ENCODE measurements around the gene KRT8. TPM values are rescaled to one million over a fixed set of nuclear protein-coding genes. Genes with fewer than 3 reads are reported as not detected.

KRT8 gene
- total RNA-seq, 2 experiments from 2014 or later: 0.33 to 0.65 TPM

DNA sequence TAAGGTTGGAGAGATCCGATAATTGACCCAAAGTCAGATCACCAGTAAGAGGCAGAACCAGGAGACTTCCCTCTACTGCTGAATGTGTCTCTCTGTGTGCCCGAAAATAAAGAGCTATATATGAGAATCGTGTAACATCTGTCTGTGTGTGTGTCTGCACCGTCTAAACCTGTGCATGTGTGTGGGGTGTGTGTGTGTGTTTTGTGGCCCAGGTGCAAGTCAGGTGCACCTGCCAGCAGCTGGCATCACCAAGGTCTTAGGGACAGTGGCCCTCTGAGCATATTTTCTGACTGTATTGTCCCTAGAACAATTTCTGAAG lies 31.4 kb downstream of the KRT8 start:
- DNase-seq: no peak
- H3K4me1 Mint-ChIP-seq: peaks cover 31% of the 10 kb centered on the region
- ChIA-PET CTCF (interaction anchor here (0.8 to 5.4 kb wide), 11 partner anchors 8 to 718 kb away, joined by 3 to 100 read pairs (median 5); no protein-coding TSS in a partner anchor), POLR2A (interaction anchor here (1.0 to 1.6 kb wide), 4 partner anchors 132 to 848 kb away, joined by 3 to 10 read pairs (median 4); partner anchors contain the start of gene EIF4B)
- peak overlapping the region; percentile 58 for H3K27ac Mint-ChIP-seq
- H3K36me3 Mint-ChIP-seq (ENCODE audit: low read depth): no peaks in the 10 kb centered on the region
- no peaks in the 10 kb centered on the region for H3K9me3 Mint-ChIP-seq
- no peaks in the 10 kb centered on the region for H3K27me3 Mint-ChIP-seq
- H3K4me3 Mint-ChIP-seq: peak overlapping the region; percentile 69

DNA sequence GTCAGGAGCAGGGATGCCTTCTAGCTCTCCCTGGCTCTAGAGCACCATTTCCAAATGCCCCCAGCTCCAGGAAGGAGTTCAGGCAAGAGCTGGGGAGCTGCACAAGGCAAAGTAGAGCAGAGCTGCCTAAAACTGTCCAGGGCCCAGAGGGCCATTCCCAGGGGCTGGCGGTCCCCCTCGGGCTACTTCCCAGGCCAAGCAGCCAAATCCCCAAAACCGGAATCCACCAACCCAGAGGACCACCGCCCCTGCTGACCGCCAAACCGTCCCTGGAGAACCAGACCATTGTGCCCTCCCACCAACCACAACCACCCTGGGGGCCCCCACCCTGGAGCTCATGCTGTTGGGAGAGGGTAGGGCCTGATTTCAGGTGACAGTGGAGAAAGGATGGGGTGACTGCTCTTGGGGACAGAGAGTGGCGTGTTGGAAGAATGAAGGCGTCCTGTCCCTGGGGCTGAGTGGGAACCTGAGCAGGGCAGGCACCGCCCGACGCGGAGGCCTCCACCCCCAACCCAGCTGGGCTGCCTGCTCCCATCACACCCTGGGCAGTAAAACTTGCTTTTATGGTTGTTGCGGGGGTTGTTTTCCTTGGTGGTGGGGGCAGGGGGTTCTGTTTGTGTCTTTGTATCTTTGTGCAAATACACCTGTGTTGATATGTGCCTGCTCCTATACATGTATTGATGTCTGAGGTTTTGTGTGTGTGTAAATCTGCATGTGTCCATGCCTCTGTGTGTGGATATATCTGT lies 32.1 kb downstream of the KRT8 start:
- DNase-seq: no peak
- H3K4me3 Mint-ChIP-seq: peak overlapping the region; percentile 69
- CTCF ChIA-PET: interaction anchor here (1.0 to 5.4 kb wide), 7 partner anchors 11 to 718 kb away, joined by 4 to 100 read pairs (median 8); no protein-coding TSS in a partner anchor
- no peaks in the 10 kb centered on the region for H3K9me3 Mint-ChIP-seq
- no peaks in the 10 kb centered on the region for H3K27me3 Mint-ChIP-seq
- H3K36me3 Mint-ChIP-seq (ENCODE audit: low read depth): no peaks in the 10 kb centered on the region
- POLR2A ChIA-PET: interaction anchor here (1.5 to 1.6 kb wide), 2 partner anchors 133 to 289 kb away, joined by 4 to 10 read pairs; partner anchors contain the start of gene EIF4B
- no peak overlapping the region for H3K27ac Mint-ChIP-seq
- peaks cover 34% of the 10 kb centered on the region for H3K4me1 Mint-ChIP-seq

DNA sequence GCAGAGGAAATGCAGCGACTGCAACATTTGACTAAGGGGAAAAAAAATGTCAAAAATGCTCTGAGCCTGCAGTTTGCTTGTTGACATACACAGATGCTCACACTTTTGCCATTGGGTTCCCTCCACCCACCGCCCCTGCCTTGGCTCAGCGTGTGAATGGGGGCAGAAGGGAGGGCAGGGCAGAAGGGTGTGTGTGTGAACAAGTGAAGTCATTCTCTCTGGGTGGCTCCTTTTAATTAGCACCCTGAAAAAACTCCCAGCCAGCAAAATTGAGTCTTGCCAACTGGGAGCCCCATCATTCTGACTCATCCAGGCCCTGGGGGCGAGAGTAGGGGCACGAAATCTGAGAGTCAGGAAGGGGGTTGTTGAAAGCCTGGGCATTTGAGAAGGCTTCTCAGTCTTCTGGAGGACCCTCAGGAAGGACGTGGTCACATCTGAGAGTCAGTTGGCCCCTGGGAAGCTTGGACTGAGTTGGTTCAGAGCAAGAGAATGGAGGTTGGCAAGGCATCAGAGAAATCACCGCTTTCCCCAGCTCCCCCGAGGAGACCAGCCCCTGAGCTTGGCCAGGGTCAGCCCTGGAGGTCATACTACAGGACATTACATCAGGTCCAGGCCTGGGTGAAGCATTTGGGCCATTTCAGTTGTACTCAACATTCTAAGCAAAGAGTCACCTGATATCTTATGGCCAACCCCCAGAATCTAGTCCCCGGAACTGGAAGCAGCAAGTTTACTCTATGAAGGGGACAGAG lies 33.4 kb downstream of the KRT8 start:
- peaks cover 43% of the 10 kb centered on the region for H3K4me1 Mint-ChIP-seq
- CTCF ChIA-PET: interaction anchor here (0.7 to 6.6 kb wide), 12 partner anchors 9 to 716 kb away, joined by 3 to 100 read pairs (median 5); no protein-coding TSS in a partner anchor
- H3K4me3 Mint-ChIP-seq: no peak overlapping the region
- H3K36me3 Mint-ChIP-seq (ENCODE audit: low read depth): no peaks in the 10 kb centered on the region
- H3K27me3 Mint-ChIP-seq: no peaks in the 10 kb centered on the region
- H3K27ac Mint-ChIP-seq: no peak overlapping the region
- POLR2A ChIA-PET: interaction anchor here (1.0 kb wide), 1 partner anchor 286 kb away, joined by 5 read pairs; no protein-coding TSS in a partner anchor
- H3K9me3 Mint-ChIP-seq: no peaks in the 10 kb centered on the region
- no peak for DNase-seq

DNA sequence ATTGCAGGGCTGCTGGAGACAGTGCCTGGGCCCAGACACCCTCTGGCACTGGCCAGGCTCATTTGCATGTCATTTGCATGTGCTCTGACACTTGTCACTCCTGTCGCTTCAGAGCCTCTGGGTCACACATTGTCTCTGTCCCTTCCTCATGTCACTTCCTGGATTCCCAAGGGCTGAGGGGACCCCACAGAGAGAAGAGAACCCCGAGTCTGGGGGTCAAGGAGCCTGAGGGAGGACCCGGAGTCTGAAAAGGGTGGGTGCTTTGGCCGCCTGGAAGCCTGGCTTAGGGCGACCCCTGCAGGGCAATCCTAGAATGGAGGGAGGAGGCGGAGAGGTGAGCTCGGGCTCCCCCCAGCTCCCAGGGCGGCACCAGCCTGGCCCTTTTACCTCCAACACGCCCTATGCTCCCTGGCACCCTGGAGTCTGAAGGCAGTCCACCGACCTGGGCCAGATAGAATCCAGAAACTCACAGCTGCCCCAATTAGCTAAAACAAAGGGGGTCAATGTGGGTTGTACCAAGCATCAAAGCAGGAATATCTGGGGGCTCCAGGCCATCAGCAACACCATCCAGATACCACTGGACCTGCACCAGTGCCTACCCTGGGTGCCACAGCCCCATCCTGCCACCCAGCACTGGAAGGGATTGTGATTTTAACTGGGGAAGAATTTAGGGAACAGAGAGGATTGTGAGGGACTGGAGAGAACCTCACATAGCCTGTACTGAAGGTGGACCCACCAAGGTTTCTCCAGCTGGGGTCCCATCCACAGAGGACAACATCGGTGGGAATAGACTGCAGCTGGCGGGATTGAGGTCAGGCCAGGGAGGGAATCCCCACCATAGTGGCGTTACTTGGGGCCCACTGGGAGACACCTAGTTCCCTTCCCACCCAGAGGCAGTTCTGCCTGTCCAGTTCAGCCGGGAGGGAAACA lies 34.2 kb downstream of the KRT8 start:
- ChIA-PET POLR2A (interaction anchor here (1.0 kb wide), 1 partner anchor 285 kb away, joined by 5 read pairs; no protein-coding TSS in a partner anchor), CTCF (interaction anchor here (0.6 to 6.6 kb wide), 40 partner anchors 9 to 1067 kb away, joined by 3 to 100 read pairs (median 4); partner anchors contain the start of genes EIF4B, KRT73 and KRT77)
- no peaks in the 10 kb centered on the region for H3K36me3 Mint-ChIP-seq (ENCODE audit: low read depth)
- no peak overlapping the region for H3K4me3 Mint-ChIP-seq
- no peaks in the 10 kb centered on the region for H3K9me3 Mint-ChIP-seq
- peaks cover 43% of the 10 kb centered on the region for H3K4me1 Mint-ChIP-seq
- no peak overlapping the region for H3K27ac Mint-ChIP-seq
- DNase-seq: peak; percentile 78
- no peaks in the 10 kb centered on the region for H3K27me3 Mint-ChIP-seq

DNA sequence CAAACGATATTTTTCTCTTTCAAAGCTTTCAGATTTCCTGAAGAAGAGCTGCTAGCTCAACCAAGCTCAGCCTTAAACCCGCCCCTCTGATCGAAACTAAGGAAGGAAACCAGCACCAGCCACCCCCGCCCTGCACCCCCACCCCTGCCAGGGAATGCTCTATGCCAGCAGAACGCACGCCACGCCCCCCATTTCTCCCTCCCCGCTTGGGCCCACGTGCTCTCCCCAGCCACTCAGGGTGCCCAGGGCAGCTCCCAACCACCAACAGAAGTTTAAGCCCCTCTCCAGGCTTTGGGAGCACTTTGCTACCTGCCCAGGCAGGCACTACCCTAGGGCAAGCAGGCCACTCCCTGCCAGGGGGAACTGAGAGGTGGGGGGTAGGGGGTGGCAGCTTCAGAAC lies 37.2 kb downstream of the KRT8 start:
- no peaks in the 10 kb centered on the region for H3K9me3 Mint-ChIP-seq
- no peak overlapping the region for H3K4me3 Mint-ChIP-seq
- ChIA-PET CTCF (interaction anchor here (0.8 to 6.6 kb wide), 8 partner anchors 11 to 479 kb away, joined by 3 to 72 read pairs (median 6); no protein-coding TSS in a partner anchor), POLR2A (interaction anchor here (0.6 kb wide), 1 partner anchor 541 kb away, joined by 3 read pairs; no protein-coding TSS in a partner anchor)
- H3K36me3 Mint-ChIP-seq (ENCODE audit: low read depth): no peaks in the 10 kb centered on the region
- no peaks in the 10 kb centered on the region for H3K27me3 Mint-ChIP-seq
- no peak overlapping the region for H3K27ac Mint-ChIP-seq
- DNase-seq: peak; percentile 31
- peaks cover 26% of the 10 kb centered on the region for H3K4me1 Mint-ChIP-seq

DNA sequence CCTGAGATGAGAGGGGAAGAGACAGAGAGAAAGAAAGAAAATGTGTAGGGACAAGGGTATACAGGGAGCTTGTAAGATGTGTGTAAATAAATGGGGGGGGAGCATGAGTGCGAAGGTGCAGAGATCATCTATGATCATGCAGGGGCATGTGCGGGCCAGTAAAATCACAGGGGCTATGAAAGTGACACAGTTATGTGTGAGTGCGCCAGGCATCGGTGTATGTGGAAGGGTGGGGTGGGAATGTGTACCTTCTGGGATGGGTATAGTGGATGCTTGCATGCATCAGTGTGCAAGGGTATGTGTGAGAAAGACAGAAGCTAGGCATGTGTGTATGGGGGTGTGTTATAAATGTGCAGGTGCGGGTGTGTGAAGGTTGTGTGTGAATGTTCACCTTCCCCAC lies 37.7 kb downstream of the KRT8 start:
- Mint-ChIP-seq H3K9me3 (no peaks in the 10 kb centered on the region), H3K36me3 (ENCODE audit: low read depth) (no peaks in the 10 kb centered on the region), H3K4me1 (peaks cover 23% of the 10 kb centered on the region), H3K27me3 (no peaks in the 10 kb centered on the region), H3K4me3 (no peak overlapping the region), H3K27ac (no peak overlapping the region)
- POLR2A ChIA-PET: interaction anchor here (0.6 kb wide), 1 partner anchor 8 kb away, joined by 4 read pairs; no protein-coding TSS in a partner anchor
- DNase-seq: no peak
- CTCF ChIA-PET: interaction anchor here (0.7 to 6.6 kb wide), 8 partner anchors 10 to 284 kb away, joined by 3 to 72 read pairs (median 6); no protein-coding TSS in a partner anchor

DNA sequence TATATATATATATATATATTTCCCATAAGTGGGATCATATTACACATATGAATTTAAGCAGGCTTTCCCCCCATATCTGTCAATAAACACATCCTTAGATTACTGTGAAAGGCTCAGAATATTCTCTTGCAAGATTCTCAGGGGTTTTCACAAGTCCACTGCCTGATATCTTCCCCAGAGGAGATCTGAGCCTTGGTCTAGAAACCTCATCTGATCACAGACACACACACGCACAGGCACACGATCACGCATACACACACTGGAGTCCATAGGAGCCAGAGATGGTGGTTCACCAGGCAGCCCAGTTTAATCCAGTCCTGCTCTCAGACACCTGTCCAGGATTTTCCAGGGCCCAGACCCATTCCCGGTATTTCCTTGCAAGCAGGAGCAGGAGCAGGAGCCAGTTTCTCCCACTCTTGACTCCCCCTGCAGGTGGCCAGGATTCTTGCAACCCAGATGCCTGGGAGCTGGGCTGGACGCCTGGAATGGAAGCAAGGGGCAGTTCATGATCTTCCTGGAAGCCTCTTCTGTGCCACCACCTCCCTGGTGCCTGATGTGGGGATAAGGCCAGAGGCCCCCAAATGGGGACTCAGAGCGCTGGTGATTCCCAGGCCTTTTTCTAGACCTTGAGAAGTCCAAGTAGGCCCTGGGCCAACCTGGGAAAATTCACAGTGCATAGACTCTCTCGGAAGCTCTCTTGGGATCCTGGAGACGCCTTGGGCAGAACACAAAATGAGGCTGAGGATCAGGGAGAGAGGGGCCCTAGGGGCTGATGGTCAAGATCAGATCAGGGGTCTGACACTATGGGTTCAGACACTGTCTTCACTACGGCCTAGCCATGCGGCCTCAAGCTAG lies 39.6 kb downstream of the KRT8 start:
- Mint-ChIP-seq H3K36me3 (ENCODE audit: low read depth) (no peaks in the 10 kb centered on the region), H3K9me3 (no peaks in the 10 kb centered on the region), H3K4me1 (peaks cover 12% of the 10 kb centered on the region), H3K4me3 (no peak overlapping the region), H3K27me3 (no peaks in the 10 kb centered on the region), H3K27ac (no peak overlapping the region)
- DNase-seq: no peak
- ChIA-PET CTCF (interaction anchor here (0.6 to 6.6 kb wide), 6 partner anchors 8 to 279 kb away, joined by 3 to 72 read pairs (median 3); no protein-coding TSS in a partner anchor), POLR2A (no interaction called here)

DNA sequence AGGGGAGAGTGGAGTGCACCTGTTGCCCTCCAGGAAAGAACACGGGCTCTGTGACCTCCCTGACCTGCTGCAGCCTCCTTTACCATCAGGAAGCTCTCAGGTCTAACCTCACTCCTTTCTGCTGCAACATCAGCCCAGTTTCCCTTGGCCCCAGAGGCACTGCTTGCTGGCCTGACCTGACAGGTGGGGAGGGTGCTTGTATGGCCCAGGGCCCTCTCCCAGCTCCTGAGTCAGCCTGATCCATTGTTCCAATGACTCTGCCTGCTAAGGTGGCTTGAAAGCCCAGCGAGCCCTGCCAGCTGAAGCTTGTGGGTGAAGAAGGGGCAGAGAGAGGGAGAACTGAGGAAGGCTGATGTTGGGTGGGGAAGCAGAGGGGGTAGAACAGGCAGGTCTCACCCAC lies 42.9 kb downstream of the KRT8 start:
- CTCF ChIA-PET: interaction anchor here (1.7 to 2.5 kb wide), 2 partner anchors 9 to 18 kb away, joined by 5 to 7 read pairs; no protein-coding TSS in a partner anchor

DNA sequence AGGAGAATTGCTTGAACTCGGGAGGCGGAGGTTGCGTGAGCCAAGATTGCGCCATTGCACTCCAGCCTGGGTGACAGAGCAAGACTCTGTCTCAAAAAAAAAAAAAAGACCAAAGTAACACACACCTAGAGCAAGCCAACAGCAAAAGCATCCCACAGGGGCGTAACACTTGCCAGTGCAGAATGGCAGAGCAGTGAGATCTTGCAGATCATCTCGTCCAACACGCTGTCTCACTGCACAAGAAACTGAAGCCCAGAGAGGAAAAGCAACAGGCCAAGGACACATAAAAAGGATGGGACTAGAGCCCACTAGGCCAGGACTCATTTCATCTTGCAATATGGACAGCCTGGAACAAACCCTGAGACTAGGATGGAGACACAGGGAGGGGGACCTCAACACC lies 43.4 kb downstream of the KRT8 start:
- H3K36me3 Mint-ChIP-seq (ENCODE audit: low read depth): no peaks in the 10 kb centered on the region
- peaks cover 7% of the 10 kb centered on the region for H3K27me3 Mint-ChIP-seq
- POLR2A ChIA-PET: no interaction called here
- no peaks in the 10 kb centered on the region for H3K4me1 Mint-ChIP-seq
- no peaks in the 10 kb centered on the region for H3K9me3 Mint-ChIP-seq
- CTCF ChIA-PET: interaction anchor here (1.7 to 2.5 kb wide), 2 partner anchors 9 to 18 kb away, joined by 5 to 7 read pairs; no protein-coding TSS in a partner anchor
- H3K4me3 Mint-ChIP-seq: no peak overlapping the region
- no peak overlapping the region for H3K27ac Mint-ChIP-seq
- no peak for DNase-seq

More for the DNA sequence above, 42.9 kb downstream of the KRT8 start:
- H3K27ac Mint-ChIP-seq: no peak overlapping the region
- no peak for DNase-seq
- no peaks in the 10 kb centered on the region for H3K9me3 Mint-ChIP-seq
- no peak overlapping the region for H3K4me3 Mint-ChIP-seq
- peaks cover 3% of the 10 kb centered on the region for H3K27me3 Mint-ChIP-seq
- POLR2A ChIA-PET: no interaction called here
- H3K4me1 Mint-ChIP-seq: peaks cover 1% of the 10 kb centered on the region
- no peaks in the 10 kb centered on the region for H3K36me3 Mint-ChIP-seq (ENCODE audit: low read depth)

DNA sequence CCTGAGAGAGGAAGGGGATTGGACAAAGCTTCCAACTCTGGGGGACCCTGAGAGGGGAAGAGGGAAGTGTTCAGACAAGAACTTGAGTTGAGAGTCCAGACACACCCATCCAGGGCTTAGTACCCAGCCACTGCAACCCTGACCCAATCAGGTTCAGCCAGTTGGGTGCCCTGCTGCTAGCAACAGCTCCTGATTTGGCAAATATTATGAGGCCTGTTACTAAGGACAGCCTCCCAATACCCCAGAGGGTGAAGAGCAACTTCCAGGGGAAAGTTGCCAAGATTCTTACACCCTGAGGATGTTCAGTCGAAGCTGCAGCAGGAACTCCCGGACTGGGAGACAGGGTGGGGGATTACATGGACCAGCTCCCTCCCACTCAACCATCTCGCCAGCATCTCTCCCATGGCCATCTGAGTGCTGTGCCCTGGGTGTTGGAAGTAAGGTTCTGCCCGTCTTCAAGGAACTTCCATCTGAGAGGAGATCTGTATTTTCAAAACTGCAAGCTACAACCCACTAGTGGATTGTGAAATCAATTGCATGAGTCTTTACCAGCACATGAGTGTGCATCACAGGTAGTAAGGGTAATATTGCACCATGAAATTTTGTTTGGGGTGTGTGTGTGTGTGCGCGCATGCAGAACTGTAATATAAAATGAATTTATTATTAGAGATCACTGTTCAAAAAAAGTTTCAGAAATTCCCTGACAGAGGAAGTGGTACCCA lies 44.6 kb downstream of the KRT8 start:
- no peaks in the 10 kb centered on the region for H3K4me1 Mint-ChIP-seq
- H3K4me3 Mint-ChIP-seq: no peak overlapping the region
- H3K27me3 Mint-ChIP-seq: peaks cover 12% of the 10 kb centered on the region
- no peaks in the 10 kb centered on the region for H3K36me3 Mint-ChIP-seq (ENCODE audit: low read depth)
- H3K9me3 Mint-ChIP-seq: no peaks in the 10 kb centered on the region
- ChIA-PET POLR2A (no interaction called here), CTCF (interaction anchor here (1.9 to 2.5 kb wide), 2 partner anchors 10 to 20 kb away, joined by 7 to 9 read pairs; no protein-coding TSS in a partner anchor)
- DNase-seq: no peak
- no peak overlapping the region for H3K27ac Mint-ChIP-seq

DNA sequence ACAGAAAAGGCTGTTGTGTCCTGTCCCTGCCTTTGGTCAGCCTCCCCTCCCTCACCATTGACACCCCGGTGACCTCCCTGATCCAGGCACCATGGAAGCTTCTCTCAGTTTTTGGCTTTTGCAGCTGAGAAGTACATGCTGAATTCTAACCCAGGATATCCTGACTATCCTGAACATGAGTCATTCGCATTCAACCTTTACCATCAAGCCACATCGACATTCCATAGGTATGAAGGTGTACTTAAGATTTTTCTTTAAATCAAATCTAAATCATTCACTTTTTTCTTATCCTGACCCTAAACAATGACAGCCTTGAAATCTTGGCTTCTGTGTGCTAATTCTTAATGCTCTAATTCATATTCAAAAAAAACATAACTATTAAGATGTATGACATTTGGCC lies 47.4 kb downstream of the KRT8 start:
- Mint-ChIP-seq H3K4me3 (no peak overlapping the region), H3K9me3 (no peaks in the 10 kb centered on the region), H3K27me3 (peaks cover 30% of the 10 kb centered on the region), H3K36me3 (ENCODE audit: low read depth) (no peaks in the 10 kb centered on the region), H3K27ac (no peak overlapping the region), H3K4me1 (no peaks in the 10 kb centered on the region)
- DNase-seq: no peak
- ChIA-PET POLR2A (no interaction called here), CTCF (interaction anchor here (1.8 kb wide), 1 partner anchor 10 kb away, joined by 6 read pairs; no protein-coding TSS in a partner anchor)
